Large intestine (tissue), 3 donors: ENCODE measurements around the gene AFF3. TPM values are rescaled to one million over a fixed set of nuclear protein-coding genes. Genes with fewer than 3 reads are reported as not detected.

Source experiments
- DNase-seq, 2 donors: peaks; one replicate each; pipeline versions ENCODE4 v3.0.0 to v3.0.0-alpha.2; 2013
- H3K27ac ChIP-seq: one replicate; pipeline ENCODE4 v1.5.1; 2013; ENCODE audit warnings: low read length
- H3K27me3 ChIP-seq: 2 replicates; pipeline ENCODE4 v1.6.1; 2013; ENCODE audit warnings: low read length; ENCODE audit not compliant: control insufficient read depth, insufficient read depth
- H3K36me3 ChIP-seq: 2 replicates; pipeline ENCODE4 v1.6.1; 2013; ENCODE audit warnings: low read length; ENCODE audit not compliant: control insufficient read depth, insufficient read depth
- H3K4me1 ChIP-seq: one replicate; pipeline ENCODE4 v1.6.1; 2013; ENCODE audit warnings: low read length; ENCODE audit not compliant: control insufficient read depth, insufficient read depth
- H3K4me3 ChIP-seq: one replicate; pipeline ENCODE4 v1.5.1; 2013; ENCODE audit warnings: low read length
- H3K9me3 ChIP-seq: one replicate; pipeline ENCODE4 v1.6.1; 2013; ENCODE audit warnings: mild to moderate bottlenecking, low read depth, low read length, moderate library complexity; ENCODE audit not compliant: control insufficient read depth
- WGBS: methylation state at CpG from one replicate; pipeline ENCODE4 v1.1.5; 2013; ENCODE audit warnings: low lambda C conversion rate; ENCODE audit not compliant: insufficient coverage; 5-methylcytosine and 5-hydroxymethylcytosine counted together
- polyA plus RNA-seq: library from polyadenylated mRNA; unstranded; fragments of 120-200 nt; gene quantifications from one replicate; pipeline ENCODE4 v1.2.1, GENCODE V29; 2013

Gene AFF3
- polyA plus RNA-seq, 1 donor = 4.8 TPM

GRCh38 chr2:100062336-100062735 lies 80.1 kb downstream of the AFF3 start:
- H3K9me3 ChIP-seq = no peaks in the 10 kb centered on the region
- no peaks in the 10 kb centered on the region for H3K27me3 ChIP-seq
- H3K27ac ChIP-seq = no peak overlapping the region
- no peaks in the 10 kb centered on the region for H3K36me3 ChIP-seq
- no CpG with 5 or more reads among the region's 5 CpGs for WGBS
- H3K4me1 ChIP-seq = no peaks in the 10 kb centered on the region
- DNase-seq = no peak
- H3K4me3 ChIP-seq = no peak overlapping the region

GRCh38 chr2:100060875-100061274 lies 81.5 kb downstream of the AFF3 start:
- no peak for DNase-seq
- H3K36me3 ChIP-seq = no peaks in the 10 kb centered on the region
- H3K9me3 ChIP-seq = no peaks in the 10 kb centered on the region
- no peak overlapping the region for H3K4me3 ChIP-seq
- WGBS = no CpG with 5 or more reads among the region's 4 CpGs
- H3K27me3 ChIP-seq = no peaks in the 10 kb centered on the region
- H3K4me1 ChIP-seq = no peaks in the 10 kb centered on the region
- H3K27ac ChIP-seq = no peak overlapping the region

- H3K4me1 ChIP-seq = no peaks in the 10 kb centered on the region
- no peak for DNase-seq
- no peaks in the 10 kb centered on the region for H3K9me3 ChIP-seq
- no peak overlapping the region for H3K27ac ChIP-seq
- WGBS = 100% methylated on average over 1 of the region's 4 CpGs
- H3K36me3 ChIP-seq = no peaks in the 10 kb centered on the region
- no peak overlapping the region for H3K4me3 ChIP-seq
- no peaks in the 10 kb centered on the region for H3K27me3 ChIP-seq
Measured at GRCh38 chr2:100059638-100060037, 82.8 kb downstream of the AFF3 start.

- Histone ChIP-seq H3K4me3 (no peak overlapping the region), H3K27me3 (no peaks in the 10 kb centered on the region), H3K36me3 (no peaks in the 10 kb centered on the region), H3K4me1 (no peaks in the 10 kb centered on the region), H3K9me3 (no peaks in the 10 kb centered on the region), H3K27ac (no peak overlapping the region)
- no peak for DNase-seq
Measured at GRCh38 chr2:100057901-100058261, 84.5 kb downstream of the AFF3 start.

DNA sequence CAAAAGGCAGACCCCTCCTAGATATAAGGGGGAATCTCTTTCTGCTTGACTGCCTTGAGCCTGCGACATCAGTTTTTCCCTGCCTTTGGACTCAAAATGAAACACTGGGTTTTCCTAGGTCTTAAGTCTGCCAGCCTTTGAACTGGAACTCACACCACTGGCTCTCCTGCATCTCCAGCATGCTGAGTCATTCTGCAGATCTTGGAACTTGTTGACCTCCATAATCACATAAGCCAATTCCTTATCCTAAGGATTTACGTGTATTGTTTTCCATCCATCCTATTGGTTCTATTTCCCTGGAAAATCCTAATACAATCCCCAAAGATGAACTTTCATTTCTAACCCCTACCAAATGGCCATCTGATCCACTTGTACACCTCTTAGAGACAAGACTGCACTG lies 88.0 kb downstream of the AFF3 start:
- WGBS = no CpG with 5 or more reads among the region's 2 CpGs
- no peak for DNase-seq
- peaks cover 2% of the 10 kb centered on the region for H3K27me3 ChIP-seq
- no peak overlapping the region for H3K27ac ChIP-seq
- no peaks in the 10 kb centered on the region for H3K9me3 ChIP-seq
- H3K4me3 ChIP-seq = no peak overlapping the region
- no peaks in the 10 kb centered on the region for H3K4me1 ChIP-seq
- no peaks in the 10 kb centered on the region for H3K36me3 ChIP-seq

DNA sequence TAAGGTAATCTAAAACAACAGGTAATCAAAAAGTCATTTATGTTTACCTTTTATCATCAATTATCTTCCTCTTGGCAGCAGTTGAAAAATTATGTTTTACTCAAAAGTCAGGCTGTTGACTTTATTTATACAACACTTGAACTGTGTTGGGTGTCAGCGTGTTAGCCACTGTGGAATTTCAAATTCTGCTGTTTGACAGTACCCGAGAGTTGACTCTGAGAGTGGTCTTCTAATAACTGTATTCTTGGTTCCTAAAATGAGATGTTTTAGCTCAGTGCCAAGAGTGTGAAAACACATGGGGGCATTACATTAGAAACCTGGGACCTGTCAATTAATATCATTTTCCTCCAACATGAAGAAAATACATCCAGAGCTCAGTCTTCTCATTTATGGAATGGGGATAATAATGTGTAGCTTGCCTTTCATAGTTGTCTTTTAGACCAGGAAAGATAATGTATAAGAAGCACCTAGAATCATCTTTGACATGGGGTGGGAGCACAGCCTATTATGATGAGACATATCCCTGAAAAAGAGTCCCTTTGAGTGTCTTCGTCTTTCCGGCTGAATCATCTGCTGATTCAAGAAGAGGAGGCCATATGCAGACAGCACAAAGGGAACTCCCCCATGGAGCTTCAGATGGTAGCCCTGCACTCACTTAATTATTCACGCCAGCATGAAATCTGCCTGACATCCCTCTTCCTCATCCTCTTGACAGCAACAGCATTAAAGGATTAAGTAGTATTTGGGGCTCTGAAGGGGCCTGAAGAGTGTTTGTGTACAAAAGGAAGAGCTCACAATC lies 89.1 kb downstream of the AFF3 start:
- no peaks in the 10 kb centered on the region for H3K36me3 ChIP-seq
- H3K27me3 ChIP-seq = peaks cover 2% of the 10 kb centered on the region
- no peaks in the 10 kb centered on the region for H3K4me1 ChIP-seq
- no peak for DNase-seq
- no peak overlapping the region for H3K4me3 ChIP-seq
- no peaks in the 10 kb centered on the region for H3K9me3 ChIP-seq
- no peak overlapping the region for H3K27ac ChIP-seq
- no CpG with 5 or more reads among the region's 5 CpGs for WGBS

GRCh38 chr2:100052650-100053049 lies 89.7 kb downstream of the AFF3 start:
- WGBS = 10% methylated on average over 2 of the region's 4 CpGs
- peak; percentile 40 to 70 for DNase-seq
- Histone ChIP-seq H3K27me3 (peaks cover 2% of the 10 kb centered on the region), H3K27ac (no peak overlapping the region), H3K36me3 (no peaks in the 10 kb centered on the region), H3K4me1 (no peaks in the 10 kb centered on the region), H3K9me3 (no peaks in the 10 kb centered on the region), H3K4me3 (no peak overlapping the region)

DNA sequence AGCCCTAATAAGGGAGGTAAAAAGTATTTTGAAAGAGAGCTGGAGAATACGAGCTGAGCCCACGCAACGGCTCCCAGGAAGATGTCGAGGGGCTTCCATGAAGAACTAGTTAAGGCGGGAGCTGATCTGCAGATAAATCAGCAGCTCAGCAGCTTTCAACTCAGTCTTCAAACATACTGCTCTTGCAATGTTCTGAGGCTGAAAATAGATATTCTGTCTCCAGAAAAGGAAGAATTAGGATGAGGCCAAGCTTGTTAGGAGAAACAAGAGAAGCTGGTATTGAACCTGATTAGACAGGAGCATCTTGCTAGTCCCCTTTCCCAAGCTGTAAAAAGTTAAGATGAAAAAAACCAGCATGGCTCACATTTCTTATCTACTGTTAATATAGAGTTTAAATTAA lies 91.1 kb downstream of the AFF3 start:
- no CpG with 5 or more reads among the region's 5 CpGs for WGBS
- no peak overlapping the region for H3K27ac ChIP-seq
- no peaks in the 10 kb centered on the region for H3K36me3 ChIP-seq
- DNase-seq = no peak
- no peak overlapping the region for H3K4me3 ChIP-seq
- peaks cover 2% of the 10 kb centered on the region for H3K27me3 ChIP-seq
- no peaks in the 10 kb centered on the region for H3K4me1 ChIP-seq
- H3K9me3 ChIP-seq = no peaks in the 10 kb centered on the region

GRCh38 chr2:100050685-100051084 lies 91.7 kb downstream of the AFF3 start:
- no CpG with 5 or more reads among the region's 6 CpGs for WGBS
- no peaks in the 10 kb centered on the region for H3K36me3 ChIP-seq
- H3K4me1 ChIP-seq = no peaks in the 10 kb centered on the region
- H3K27ac ChIP-seq = no peak overlapping the region
- no peak overlapping the region for H3K4me3 ChIP-seq
- H3K9me3 ChIP-seq = no peaks in the 10 kb centered on the region
- no peak for DNase-seq
- H3K27me3 ChIP-seq = peaks cover 2% of the 10 kb centered on the region

DNA sequence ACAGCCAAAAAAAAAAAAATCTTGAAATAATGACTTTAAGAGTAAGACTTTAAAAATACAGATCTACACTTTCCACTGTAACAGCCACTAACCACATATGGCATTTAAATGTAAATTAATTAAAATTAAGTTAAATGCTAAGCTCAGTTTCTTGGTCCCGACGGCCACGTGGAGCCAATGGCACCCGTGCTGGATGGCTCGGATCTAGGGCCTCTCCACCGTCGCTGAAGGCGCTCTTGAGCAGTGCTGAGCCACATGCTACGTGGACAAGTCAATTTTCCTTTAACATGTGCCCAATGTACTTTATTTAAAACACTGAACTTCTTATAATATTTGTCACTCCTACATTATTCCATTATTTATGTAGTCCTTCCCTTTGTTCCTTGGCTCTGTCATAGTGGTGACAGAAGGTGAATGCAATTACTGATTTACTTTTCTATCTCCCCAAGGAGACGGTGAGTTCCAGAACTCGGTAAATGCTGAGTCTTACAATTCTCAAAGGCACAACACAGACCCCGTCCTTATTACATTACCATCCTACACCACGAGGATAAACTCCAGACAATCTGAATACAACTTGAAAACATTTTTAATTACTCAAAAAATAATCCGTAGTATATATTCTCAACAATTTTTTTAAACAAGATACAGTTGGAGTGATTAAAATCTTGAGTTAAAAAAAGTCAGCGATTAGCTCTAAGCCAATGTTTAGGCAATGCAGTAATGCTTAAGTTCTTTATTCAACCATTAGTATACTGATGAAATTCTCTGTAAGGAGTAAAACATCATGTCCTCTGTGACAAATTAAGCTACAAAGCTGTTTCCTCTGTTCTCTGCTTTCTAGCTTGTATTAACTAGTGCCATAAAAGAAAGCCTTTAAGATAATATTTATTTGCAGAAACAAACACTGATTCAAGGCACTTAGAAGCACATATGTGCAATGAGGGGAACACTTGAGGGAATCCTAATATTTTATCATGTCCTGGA lies 95.1 kb downstream of the AFF3 start:
- DNase-seq = no peak
- Histone ChIP-seq H3K27me3 (peaks cover 2% of the 10 kb centered on the region), H3K4me3 (no peak overlapping the region), H3K4me1 (no peaks in the 10 kb centered on the region), H3K27ac (no peak overlapping the region), H3K36me3 (no peaks in the 10 kb centered on the region), H3K9me3 (no peaks in the 10 kb centered on the region)
- WGBS = 97% methylated on average over 6 of the region's 15 CpGs
